HG03432 (cell line): Measurements from ENCODE around the gene IFITM5.
A peak's percentile ranks its signal among the peaks of the same experiment; 100 is the strongest.
"Not testable (repeated sequence)": the region's sequence is repeated elsewhere in the genome, so short reads cannot be mapped to it uniquely, and the experiment has no call there.

ENCODE experiments used
- ATAC-seq: cut with Tn5 transposase; IDR thresholded peaks from one replicate; pipeline ENCODE4 v1.9.1; 2021; ENCODE audit warnings: mild to moderate bottlenecking, moderate library complexity; ENCODE audit not compliant: unreplicated experiment

Gene IFITM5

DNA sequence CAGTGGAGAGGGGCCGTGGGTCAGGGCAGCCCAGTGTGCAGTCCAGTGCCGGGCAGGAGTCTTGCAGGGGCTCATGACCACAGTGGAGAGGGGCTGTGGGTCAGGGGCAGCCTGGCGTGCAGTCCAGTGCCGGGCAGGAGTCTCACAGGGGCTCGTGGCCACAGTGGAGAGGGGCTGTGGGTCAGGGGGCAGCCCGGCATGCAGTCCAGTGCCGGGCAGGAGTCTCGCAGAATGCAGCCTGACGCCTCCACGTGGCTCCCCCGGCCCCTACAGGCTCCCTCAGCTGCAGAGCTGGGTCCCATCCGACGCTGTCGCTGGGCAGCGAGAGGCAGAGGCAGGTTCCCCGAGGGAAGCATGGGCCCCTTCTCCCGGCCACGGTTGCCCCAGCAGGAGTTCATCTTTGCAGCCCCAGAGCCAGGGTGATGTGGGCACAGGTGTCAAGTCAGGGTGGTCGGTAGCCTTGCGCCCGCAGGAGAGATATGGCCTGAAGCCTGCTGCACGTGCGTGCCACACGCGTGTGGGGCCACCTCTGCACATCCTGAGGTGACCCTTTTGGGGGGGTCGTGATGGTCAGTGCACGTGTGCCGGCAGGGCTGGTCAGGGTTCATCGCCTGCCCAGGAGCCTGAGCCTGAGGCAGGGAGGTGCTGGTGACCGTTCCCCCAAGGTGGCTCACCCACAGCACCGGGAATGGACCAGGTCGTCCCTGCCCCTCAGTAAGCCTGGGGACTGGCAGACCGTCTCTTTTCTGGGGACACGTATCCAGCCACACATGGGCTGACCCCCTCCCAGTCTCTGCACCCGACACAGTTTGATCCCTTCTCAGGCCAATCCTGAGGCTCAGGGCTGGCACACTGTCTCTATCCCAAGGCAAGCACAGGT, 2.9 kb downstream of the IFITM5 start:
- ATAC-seq: no peak

DNA sequence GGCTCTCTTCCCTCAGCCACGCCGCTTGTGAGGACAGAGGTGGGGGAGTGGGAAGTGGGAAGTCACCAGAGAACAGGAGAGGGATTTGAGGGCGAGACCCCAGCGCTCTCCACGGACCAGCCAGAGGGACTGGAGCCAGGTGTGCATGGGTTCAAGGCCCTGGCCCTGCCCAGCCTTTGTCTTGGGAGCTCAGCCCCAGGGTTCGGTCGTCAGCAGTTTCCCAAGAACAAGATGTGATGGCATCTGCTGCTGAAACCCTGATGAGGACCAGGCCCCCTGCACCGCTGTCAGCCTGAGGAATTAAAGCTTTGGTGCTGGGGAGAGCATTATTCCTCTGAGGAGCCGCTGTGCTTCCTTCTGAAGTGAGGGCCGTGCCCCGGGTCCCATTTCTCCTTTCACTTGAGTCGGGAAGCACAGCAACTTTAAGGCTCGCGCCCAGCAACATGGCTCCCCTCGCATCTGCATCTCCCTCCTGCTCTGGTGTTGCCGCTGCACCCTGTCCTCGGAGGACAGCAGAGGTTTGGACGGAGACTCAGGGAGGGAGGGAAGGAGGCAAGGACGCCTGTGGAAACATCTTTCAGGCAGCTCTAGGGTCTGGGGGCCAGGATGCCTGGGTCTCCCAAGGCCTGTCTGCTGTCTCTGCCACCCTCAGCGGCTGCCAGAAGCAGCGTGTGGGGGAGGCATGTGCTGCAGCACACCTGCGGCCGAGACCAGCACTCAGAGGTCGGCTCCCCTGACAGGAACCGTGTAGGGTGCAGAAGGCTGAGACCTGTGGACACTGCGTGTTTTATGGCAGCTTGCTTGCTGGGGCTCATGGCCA, 3.8 kb downstream of the IFITM5 start:
- ATAC-seq: no peak

GRCh38 chr11:294780-295179, 4.5 kb downstream of the IFITM5 start:
- ATAC-seq: no peak

GRCh38 chr11:293852-294661, 5.3 kb downstream of the IFITM5 start:
- no peak for ATAC-seq

- no peak for ATAC-seq
Observed at GRCh38 chr11:293271-293851, 6.0 kb downstream of the IFITM5 start.

GRCh38 chr11:292211-293121, 6.9 kb downstream of the IFITM5 start:
- no peak for ATAC-seq

DNA sequence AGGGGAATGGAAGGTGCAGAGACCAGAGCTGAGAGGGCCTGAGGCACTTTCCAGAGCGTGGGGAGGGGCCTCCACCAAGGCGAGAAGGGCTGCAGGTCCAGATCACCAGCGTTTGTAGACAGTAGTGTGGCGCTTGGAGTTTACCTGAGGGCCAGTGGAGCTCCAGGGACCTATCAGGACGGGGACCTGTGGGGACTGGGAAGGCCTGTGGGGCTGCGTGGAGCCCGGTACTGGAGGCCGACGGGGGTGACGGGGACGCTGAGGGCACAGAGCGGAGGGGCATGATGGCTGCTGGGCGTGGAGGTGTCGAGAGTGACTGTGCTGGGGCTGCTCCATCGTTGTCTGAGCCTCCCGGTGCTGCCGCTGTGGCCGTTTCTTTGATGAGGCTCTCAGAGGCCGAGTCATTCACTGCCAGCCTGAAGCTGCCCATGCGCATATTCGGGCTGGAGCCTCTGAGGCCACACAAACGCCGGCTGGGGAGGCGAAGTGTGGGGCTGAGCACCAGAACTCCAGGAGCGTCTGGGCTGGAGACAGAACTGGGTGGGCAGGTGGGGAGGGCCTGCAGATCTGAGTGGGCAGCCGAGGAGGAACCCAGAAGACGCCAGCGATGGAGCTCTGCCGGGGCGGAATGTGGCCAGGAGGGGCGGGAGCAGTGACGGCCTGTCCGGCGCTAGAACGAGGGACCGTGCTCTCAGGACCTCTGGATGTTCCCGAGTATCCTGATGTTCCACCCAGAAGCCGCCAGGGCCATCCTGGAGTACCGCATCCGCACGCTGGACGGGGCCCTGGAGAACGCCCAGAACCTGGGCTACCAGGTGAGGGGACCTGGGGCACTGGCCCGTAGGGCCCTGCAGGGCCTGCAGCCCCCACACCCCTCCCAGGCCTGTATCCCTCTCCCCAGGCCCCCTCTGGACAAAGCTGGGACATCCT, 7.8 kb downstream of the IFITM5 start:
- no peak for ATAC-seq

- no peak for ATAC-seq
Observed at GRCh38 chr11:290621-291231, 8.6 kb downstream of the IFITM5 start.

GRCh38 chr11:289712-290620, 9.4 kb downstream of the IFITM5 start:
- ATAC-seq: no peak

DNA sequence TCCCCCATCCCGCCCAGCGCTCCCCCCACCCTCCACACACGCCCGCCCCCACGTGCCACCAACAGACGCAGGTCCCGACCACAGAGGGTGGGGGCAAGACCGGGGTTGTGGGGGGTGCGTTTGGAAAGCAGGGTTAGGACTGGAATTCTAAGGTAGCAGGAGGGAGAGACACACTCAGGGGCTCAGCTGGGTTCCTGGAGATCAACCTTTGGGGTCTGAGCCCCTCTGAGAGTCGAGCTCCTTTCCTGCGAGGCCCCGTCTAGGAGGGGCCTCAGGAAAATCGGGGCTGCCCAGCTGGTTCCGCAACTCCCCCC, 10.0 kb downstream of the IFITM5 start:
- no peak for ATAC-seq

DNA sequence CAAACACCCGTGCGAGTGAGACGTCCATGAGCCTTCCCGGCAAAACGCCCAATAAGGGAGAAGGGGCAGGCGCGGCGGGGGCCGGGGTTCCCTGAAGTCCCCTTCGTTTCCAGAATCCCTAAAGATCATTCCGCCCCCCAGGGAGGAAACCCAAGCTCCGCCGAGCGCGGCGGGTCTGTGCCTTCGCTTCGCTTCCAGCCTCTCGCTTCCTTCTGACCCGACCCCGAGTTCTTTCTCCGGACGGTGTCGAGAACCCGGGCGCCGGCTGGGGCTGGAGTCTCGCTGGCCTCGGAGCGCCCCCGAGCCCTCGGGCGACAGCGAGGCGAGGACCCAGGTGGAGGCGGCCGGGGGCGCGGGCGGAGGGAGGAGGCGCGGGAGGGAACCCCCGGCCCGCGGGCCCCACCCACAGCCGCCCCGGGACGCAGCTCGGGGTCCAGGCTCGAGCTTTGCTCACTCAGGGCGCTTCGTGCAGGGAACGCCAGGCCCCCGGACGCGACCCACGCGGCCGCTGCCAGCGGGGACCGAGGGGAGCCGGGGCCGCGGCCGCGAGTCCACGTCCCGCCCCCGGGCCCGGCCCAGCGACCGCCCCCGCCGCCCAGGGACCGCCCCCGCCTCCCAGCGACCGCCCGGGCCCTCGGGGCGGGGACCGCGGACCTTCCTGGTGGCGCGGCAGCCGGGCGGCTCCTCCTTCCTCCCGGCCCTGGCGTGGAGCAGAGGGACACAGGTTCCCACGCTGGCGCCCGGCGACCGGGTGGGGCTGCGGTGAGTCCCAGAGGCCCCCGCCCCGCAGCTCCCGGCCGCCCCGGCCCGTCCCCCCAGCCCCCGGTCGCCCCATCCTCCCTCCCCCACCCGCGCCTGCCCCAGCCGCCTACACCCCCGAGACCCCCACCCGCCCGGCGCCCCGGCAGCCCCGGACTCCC, 10.6 kb downstream of the IFITM5 start, which contains the start of gene PGGHG:
Gene PGGHG (plus strand): TSS at position 649 of the 920 bp plus-strand sequence. CDS start 691 bp downstream, outside the sequence.
- peak; percentile 68 for ATAC-seq

GRCh38 chr11:287821-288477, 11.4 kb downstream of the IFITM5 start:
- no peak for ATAC-seq

DNA sequence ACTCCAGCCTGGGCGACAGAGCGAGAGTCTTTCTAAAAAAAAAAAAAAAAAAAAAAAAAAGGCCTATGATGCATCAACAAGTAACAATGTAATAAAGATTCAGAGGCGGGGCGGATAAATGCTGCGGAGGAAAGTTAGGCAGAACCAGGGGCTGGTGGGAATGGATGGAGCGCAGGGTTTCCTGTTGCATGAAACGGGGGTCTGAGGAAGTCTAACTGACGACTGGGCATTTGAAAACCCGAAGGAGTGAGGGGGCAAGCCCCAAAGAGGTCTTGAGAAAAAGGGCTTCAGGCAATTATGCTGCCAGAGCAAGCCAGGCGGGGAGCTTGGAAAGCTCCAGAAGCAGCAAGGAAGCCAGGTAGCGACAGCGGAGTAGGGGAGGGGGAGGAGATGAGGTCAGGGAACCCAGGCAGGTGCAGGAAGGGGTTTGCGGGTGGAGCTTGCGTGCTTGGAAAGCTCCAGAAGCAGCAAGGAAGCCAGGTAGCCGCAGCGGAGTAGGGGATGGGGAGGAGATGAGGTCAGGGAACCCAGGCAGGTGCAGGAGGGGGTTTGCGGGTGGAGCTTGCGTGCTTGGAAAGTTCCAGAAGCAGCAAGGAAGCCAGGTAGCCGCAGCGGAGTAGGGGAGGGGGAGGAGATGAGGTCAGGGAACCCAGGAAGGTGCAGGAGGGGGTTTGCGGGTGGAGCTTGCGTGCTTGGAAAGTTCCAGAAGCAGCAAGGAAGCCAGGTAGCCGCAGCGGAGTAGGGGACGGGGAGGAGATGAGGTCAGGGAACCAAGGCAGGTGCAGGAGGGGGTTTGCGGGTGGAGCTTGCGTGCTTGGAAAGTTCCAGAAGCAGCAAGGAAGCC, 12.1 kb downstream of the IFITM5 start:
- not testable (repeated sequence) for ATAC-seq

GRCh38 chr11:285894-286220, 13.5 kb downstream of the IFITM5 start:
- no peak for ATAC-seq
